Lower leg skin (tissue), 4 donors: Measurements from ENCODE around the gene FEM1A. TPM values are rescaled to one million over a fixed set of nuclear protein-coding genes. Genes with fewer than 3 reads are reported as not detected.
A peak's percentile ranks its signal among the peaks of the same experiment; 100 is the strongest.

Source experiments
- DNase-seq, 2 donors: peaks; one replicate each; pipeline ENCODE4 v3.0.0-alpha.2; 2019; ENCODE audit warnings: low spot score in 2 of 2
- H3K4me3 ChIP-seq: fragments of 200-600 bp; sonication (generic); 2 replicates; pipeline ENCODE4 v1.5.1; 2017; ENCODE audit warnings: mild to moderate bottlenecking, low read depth; ENCODE audit not compliant: poor library complexity, severe bottlenecking
- CTCF ChIP-seq, 3 donors: fragments of 450-650 bp; IDR thresholded peaks; one replicate each; pipeline ENCODE4 v1.5.1; 2016; ENCODE audit warnings: antibody characterized with exemption in 3 of 3, mild to moderate bottlenecking in 3 of 3, moderate library complexity in 2 of 3
- POLR2A ChIP-seq, 2 donors: fragments of 450-650 bp; IDR thresholded peaks; one replicate each; pipeline ENCODE4 v1.6.1; 2016 to 2017; ENCODE audit warnings: antibody characterized with exemption in 2 of 2, mild to moderate bottlenecking in 1 of 2, moderate library complexity in 1 of 2
- WGBS, 2 donors: methylation state at CpG; one replicate each; pipeline ENCODE4 v1.1.5; 2018; 5-methylcytosine and 5-hydroxymethylcytosine counted together
- intact Hi-C: fragments of 100-400 bp; cut with DNase I; formaldehyde crosslinking; loops from one replicate; pipeline ENCODE4 v1.15.0; 2023; ENCODE audit warnings: low total_unique reads
- total RNA-seq, 4 donors: library from RNA; depleted of rRNA; stranded (reverse); fragments of >200 nt; gene quantifications; one replicate each; pipeline ENCODE4 v1.1.0, GENCODE V29; 2016

FEM1A gene
- total RNA-seq, 4 donors from 2014 or later: 46.4 to 55.3 (median 49.9) TPM

- 72 to 84% methylated on average over 5 of the region's 5 CpGs for WGBS, 2 donors
- DNase-seq: no peak
- H3K4me3 ChIP-seq: no peak overlapping the region
- TF ChIP-seq CTCF (IDR thresholded peaks at IDR 0.05): no peak
- no peak for TF ChIP-seq POLR2A (IDR thresholded peaks at IDR 0.05)
- intact Hi-C loops: no loop called here
Observed at GRCh38 chr19:4758659-4759058, 32.9 kb upstream of the FEM1A start.

GRCh38 chr19:4759388-4760284, 31.9 kb upstream of the FEM1A start:
- peak; percentile 62 to 92 for DNase-seq
- TF ChIP-seq POLR2A (IDR thresholded peaks at IDR 0.05): no peak
- TF ChIP-seq CTCF (IDR thresholded peaks at IDR 0.05): no peak
- H3K4me3 ChIP-seq: no peak overlapping the region
- intact Hi-C loops: no loop called here
- 5 to 17% methylated on average over 12 to 32 of the region's 53 CpGs for WGBS, 2 donors

GRCh38 chr19:4760285-4760650, 31.3 kb upstream of the FEM1A start:
- intact Hi-C loops: no loop called here
- DNase-seq: no peak
- WGBS, 2 donors: 46 to 51% methylated on average over 10 of the region's 10 CpGs
- H3K4me3 ChIP-seq: no peak overlapping the region
- TF ChIP-seq CTCF (IDR thresholded peaks at IDR 0.05) (no peak), POLR2A (IDR thresholded peaks at IDR 0.05) (no peak)

GRCh38 chr19:4763021-4763420, 28.5 kb upstream of the FEM1A start:
- intact Hi-C loops: no loop called here
- WGBS, 2 donors: 71 to 77% methylated on average over 6 of the region's 6 CpGs
- no peak for TF ChIP-seq CTCF (IDR thresholded peaks at IDR 0.05)
- no peak for DNase-seq
- H3K4me3 ChIP-seq: no peak overlapping the region

- intact Hi-C loops: no loop called here
- no peak overlapping the region for H3K4me3 ChIP-seq
- TF ChIP-seq CTCF (IDR thresholded peaks at IDR 0.05) (no peak), POLR2A (IDR thresholded peaks at IDR 0.05) (no peak)
- no peak for DNase-seq
- 70% methylated on average over 5 of the region's 5 CpGs for WGBS, 2 donors
Observed at GRCh38 chr19:4764393-4764660, 27.2 kb upstream of the FEM1A start.
